NCI-H187 treated with DMSO at 0.1 percent for 48 hours (cell line): Measurements from ENCODE around the gene ZBED1.

Experiments used
- DNase-seq: peaks from one replicate; lab custom pipeline; 2025; lab: John Stamatoyannopoulos, UW

Gene ZBED1

GRCh38 chrX:2452799-2453198, 48.0 kb downstream of the ZBED1 start:
- DNase-seq, result no peak

GRCh38 chrX:2452317-2452784, 48.4 kb downstream of the ZBED1 start:
- DNase-seq, result no peak

- DNase-seq, result no peak
Measured at GRCh38 chrX:2451501-2452316, 49.1 kb downstream of the ZBED1 start.

GRCh38 chrX:2450681-2451080, 50.1 kb downstream of the ZBED1 start:
- no peak for DNase-seq

GRCh38 chrX:2449135-2449886, 51.5 kb downstream of the ZBED1 start:
- DNase-seq, result no peak

GRCh38 chrX:2447484-2447883, 53.3 kb downstream of the ZBED1 start:
- DNase-seq, result no peak

GRCh38 chrX:2446815-2447214, 54.0 kb downstream of the ZBED1 start:
- no peak for DNase-seq

GRCh38 chrX:2445662-2446623, 54.8 kb downstream of the ZBED1 start:
- DNase-seq, result no peak

GRCh38 chrX:2442694-2443093, 58.1 kb downstream of the ZBED1 start:
- no peak for DNase-seq

- no peak for DNase-seq
Measured at GRCh38 chrX:2441466-2441865, 59.3 kb downstream of the ZBED1 start.

- no peak for DNase-seq
Measured at GRCh38 chrX:2439613-2440012, 61.2 kb downstream of the ZBED1 start.
